Coronary artery (tissue), 2 donors: ENCODE data around the gene COBL.

Source experiments
- DNase-seq: peaks from one replicate; pipeline ENCODE4 v3.0.0-alpha.2; 2017; ENCODE audit warnings: low spot score
- H3K27ac ChIP-seq, 2 donors: fragments of 200-600 bp; sonication (generic); one replicate each; pipeline ENCODE4 v1.5.1; 2016 to 2019
- H3K4me3 ChIP-seq: fragments of 200-600 bp; sonication (generic); 2 replicates; pipeline ENCODE4 v1.5.1; 2016; ENCODE audit warnings: mild to moderate bottlenecking, moderate library complexity
- TF ChIP-seq, protein P1 (sequence below): fragments of 200-600 bp; sonication (generic); IDR thresholded peaks from one replicate; pipeline ENCODE4 v1.5.1; 2019; ENCODE audit warnings: antibody characterized with exemption

Gene COBL

DNA sequence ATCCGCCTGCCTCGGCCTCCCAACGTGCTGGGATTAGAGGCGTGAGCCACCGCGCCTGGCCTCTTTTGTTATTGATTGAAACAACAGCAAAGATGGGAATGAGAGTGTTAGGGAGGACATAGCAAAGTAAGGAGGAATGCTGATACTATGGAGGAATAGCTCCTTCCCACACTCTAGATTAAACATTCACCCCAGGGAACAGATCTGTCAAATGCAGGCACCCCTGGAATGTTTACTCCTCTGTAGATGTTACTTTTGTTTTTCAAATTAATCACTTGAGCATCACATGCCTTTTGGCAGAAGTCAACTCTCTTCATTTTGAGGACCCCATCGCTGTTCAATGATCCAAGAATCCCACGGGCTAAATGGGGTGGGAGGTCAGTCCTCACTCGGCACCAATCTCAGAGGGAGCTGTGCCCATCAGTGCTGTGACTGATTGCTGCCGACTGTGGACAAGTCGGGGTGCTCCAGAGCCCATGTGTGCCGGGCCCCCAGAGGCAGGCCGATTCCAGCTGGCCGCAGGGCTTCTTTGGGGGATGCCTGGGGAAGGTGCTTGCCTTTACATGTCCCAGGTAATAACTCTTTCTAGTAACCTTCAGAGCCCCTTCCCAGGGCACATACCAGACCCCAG lies 10.2 kb upstream of the COBL start:
- TF ChIP-seq, protein P1, sequence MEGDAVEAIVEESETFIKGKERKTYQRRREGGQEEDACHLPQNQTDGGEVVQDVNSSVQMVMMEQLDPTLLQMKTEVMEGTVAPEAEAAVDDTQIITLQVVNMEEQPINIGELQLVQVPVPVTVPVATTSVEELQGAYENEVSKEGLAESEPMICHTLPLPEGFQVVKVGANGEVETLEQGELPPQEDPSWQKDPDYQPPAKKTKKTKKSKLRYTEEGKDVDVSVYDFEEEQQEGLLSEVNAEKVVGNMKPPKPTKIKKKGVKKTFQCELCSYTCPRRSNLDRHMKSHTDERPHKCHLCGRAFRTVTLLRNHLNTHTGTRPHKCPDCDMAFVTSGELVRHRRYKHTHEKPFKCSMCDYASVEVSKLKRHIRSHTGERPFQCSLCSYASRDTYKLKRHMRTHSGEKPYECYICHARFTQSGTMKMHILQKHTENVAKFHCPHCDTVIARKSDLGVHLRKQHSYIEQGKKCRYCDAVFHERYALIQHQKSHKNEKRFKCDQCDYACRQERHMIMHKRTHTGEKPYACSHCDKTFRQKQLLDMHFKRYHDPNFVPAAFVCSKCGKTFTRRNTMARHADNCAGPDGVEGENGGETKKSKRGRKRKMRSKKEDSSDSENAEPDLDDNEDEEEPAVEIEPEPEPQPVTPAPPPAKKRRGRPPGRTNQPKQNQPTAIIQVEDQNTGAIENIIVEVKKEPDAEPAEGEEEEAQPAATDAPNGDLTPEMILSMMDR = no peak
- DNase-seq = no peak
- Histone ChIP-seq H3K4me3 (no peak overlapping the region), H3K27ac (no peak overlapping the region)

DNA sequence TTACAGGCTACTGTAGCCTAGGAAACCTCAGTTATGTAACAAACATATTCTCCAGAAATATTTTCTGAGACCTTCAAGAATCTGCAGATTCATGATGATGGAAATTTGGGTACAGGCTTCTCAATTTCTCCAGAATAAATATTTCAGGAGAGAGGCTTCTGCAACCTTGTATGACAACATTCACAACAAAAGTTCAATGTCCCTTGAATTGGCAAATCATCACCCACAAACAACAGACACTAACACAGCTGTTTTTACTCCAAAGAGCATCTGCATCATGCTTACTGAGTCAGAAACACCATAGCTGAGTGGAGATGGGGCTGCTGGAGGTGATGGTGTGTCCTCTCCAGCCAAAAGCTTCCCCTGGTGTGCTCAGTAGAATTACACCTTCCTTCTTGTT lies 9.3 kb upstream of the COBL start:
- Histone ChIP-seq H3K4me3 (no peak overlapping the region), H3K27ac (no peak overlapping the region)
- TF ChIP-seq, protein P1 = no peak
- no peak for DNase-seq

DNA sequence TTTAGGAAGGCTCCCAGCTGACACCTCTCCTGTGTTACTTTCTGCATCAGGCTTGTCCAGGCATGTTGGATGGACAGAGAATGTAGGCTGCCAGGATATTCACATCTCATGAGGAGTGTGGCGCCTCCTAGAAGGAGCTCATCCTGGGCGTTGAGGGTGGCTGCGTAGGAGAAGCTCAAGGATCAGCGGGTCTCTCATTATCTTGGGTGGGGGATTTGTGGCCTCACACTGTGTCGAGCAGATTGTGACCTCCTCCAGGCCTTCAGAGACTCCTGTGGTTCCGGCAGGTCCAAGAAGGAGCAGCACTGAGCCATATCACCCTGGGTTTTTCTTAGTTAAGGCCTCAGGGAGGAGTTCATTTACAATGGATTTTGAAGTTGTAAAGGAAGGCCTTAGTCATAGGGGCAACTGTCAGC lies 8.7 kb upstream of the COBL start:
- Histone ChIP-seq H3K4me3 (no peak overlapping the region), H3K27ac (no peak overlapping the region)
- TF ChIP-seq, protein P1 = no peak
- no peak for DNase-seq

DNA sequence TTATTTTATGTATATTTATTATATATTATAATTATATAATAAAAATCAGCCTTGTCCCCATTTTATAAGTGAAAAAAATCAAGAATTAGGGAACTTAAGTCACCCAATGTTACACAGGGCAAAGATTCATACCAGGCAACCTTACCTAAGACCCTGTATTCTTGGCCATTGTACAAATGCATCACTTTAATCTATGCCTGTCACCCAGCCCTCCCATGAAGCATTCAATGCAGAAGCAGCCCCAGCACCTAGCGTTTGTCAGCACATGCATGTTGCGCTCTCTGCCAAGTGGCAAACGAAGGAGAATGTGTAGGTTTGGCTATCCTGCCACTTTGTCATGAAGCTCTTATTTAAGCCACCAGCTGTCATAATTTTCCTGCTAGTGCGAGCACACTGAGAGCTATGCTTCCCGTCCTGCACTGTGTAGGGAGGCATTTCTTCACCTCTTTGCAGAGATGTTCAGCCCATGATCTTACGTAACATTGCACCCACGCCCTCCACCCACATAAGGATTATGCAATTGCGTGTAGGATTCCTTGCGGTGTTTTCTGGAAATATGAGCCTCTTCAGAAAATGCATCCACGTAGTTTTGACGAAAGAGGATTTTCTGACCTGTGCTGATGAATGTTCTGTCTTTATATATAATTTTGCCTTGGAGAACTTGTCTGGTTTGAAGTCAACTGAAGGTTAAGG lies 7.7 kb upstream of the COBL start:
- H3K4me3 ChIP-seq = no peak overlapping the region
- no peak for DNase-seq

DNA sequence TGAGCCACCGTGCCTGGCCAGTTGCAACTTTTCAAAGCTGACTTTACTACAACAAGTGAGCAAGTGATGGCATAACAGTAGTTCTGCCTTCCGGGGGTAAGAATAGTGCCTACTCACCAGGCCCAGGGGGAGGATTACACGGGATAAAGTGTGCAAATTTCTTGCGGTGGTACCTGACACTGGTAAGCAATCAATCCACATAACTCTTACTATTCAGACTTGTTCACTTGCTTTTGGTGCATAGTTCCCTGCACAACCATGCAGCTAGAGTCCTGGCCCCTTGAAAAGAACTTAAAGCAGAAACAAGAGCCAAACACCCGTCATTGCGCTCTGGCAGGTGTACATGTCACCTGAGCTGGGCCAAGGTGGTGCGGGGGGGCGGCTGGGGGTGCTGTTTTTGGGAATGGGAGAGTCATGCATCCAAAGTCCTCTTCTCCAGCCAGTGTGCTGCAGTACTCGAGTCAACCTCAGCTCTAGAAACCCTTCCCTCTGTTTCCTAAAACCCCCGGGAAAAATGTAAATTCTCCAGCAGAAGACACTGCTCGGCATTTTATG lies 5.4 kb upstream of the COBL start:
- TF ChIP-seq, protein P1 = no peak
- DNase-seq = no peak
- no peak overlapping the region for H3K4me3 ChIP-seq
- no peak overlapping the region for H3K27ac ChIP-seq

More for the DNA sequence above, 7.7 kb upstream of the COBL start:
- H3K27ac ChIP-seq = no peak overlapping the region
- TF ChIP-seq, protein P1 = no peak

GRCh38 chr7:51318886-51319579 lies 2.4 kb upstream of the COBL start:
- no peak for DNase-seq
- TF ChIP-seq, protein P1 = no peak

More at GRCh38 chr7:51318886-51319579, 2.4 kb upstream of the COBL start:
- H3K4me3 ChIP-seq = no peak overlapping the region
- H3K27ac ChIP-seq = no peak overlapping the region
